Measurements from ENCODE around the gene CD28. TPM values are rescaled to one million over a fixed set of nuclear protein-coding genes. Genes with fewer than 3 reads are reported as not detected.

CD28 gene
- total RNA-seq, 2 experiments from 2014 or later, result 128 to 130 TPM

DNA sequence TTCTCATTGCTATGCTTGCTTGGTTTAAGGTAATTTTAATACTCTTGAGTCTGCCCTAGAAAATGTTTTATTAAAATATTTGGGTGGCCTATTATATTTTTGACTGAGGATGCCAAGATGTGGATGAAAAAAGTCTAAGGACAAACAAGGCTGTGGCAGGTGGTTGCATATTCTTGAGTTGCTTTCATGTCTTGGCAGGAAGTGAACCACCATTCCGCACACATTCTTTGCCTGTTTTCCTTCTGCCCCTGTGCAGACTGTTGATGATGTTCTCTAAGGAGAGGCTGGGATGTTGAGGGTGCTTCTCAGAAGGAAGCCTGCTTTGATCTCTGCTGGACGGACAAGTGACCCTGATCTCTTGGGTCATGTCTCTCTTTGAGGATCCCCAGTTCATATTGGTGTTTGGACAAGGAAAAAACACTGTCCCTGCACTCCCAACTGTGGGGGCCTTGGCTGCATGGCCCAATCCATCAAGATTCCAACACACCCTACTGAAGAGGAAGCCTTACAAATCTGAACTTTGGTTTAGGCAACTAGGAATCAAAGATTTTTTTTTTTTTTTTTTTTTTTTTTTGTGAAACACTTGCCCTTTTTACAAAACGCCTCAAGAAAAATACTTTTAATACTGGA is 45.0 kb upstream of the CD28 start:
- Mint-ChIP-seq H3K4me3 (no peak overlapping the region), H3K4me1 (ENCODE audit: low read depth) (peaks cover 29% of the 10 kb centered on the region), H3K27me3 (no peaks in the 10 kb centered on the region), H3K27ac (no peak overlapping the region), H3K9me3 (no peaks in the 10 kb centered on the region), H3K36me3 (ENCODE audit: low read depth) (no peaks in the 10 kb centered on the region)
- ATAC-seq (ENCODE audit: poor library complexity) (no peak), DNase-seq (no peak)
- H3K27me3 ChIP-seq (ENCODE audit: control insufficient read depth in 1 of 2, insufficient read depth in 2 of 2, low read length in 2 of 2), result no peaks in the 10 kb centered on the region
- H3K27ac ChIP-seq (ENCODE audit: low read depth in 1 of 2, low read length in 2 of 2), result no peak overlapping the region
- no peak overlapping the region for H3K4me3 ChIP-seq (ENCODE audit: low read length)
- peaks cover 9% of the 10 kb centered on the region for H3K4me1 ChIP-seq (ENCODE audit: insufficient read depth, low read length)
- no peaks in the 10 kb centered on the region for H3K9me3 ChIP-seq (ENCODE audit: control insufficient read depth in 1 of 2, insufficient read depth in 1 of 2, low read length in 2 of 2)
- CTCF ChIA-PET, result no interaction called here
- TF ChIP-seq, protein P1, sequence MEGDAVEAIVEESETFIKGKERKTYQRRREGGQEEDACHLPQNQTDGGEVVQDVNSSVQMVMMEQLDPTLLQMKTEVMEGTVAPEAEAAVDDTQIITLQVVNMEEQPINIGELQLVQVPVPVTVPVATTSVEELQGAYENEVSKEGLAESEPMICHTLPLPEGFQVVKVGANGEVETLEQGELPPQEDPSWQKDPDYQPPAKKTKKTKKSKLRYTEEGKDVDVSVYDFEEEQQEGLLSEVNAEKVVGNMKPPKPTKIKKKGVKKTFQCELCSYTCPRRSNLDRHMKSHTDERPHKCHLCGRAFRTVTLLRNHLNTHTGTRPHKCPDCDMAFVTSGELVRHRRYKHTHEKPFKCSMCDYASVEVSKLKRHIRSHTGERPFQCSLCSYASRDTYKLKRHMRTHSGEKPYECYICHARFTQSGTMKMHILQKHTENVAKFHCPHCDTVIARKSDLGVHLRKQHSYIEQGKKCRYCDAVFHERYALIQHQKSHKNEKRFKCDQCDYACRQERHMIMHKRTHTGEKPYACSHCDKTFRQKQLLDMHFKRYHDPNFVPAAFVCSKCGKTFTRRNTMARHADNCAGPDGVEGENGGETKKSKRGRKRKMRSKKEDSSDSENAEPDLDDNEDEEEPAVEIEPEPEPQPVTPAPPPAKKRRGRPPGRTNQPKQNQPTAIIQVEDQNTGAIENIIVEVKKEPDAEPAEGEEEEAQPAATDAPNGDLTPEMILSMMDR (IDR thresholded peaks at IDR 0.05), result no peak
- H3K36me3 ChIP-seq (ENCODE audit: insufficient read depth, low read length), result no peaks in the 10 kb centered on the region
- POLR2A ChIA-PET, result no interaction called here
- intact Hi-C loops (cut with DNase I, micrococcal nuclease), result no loop called here

DNA sequence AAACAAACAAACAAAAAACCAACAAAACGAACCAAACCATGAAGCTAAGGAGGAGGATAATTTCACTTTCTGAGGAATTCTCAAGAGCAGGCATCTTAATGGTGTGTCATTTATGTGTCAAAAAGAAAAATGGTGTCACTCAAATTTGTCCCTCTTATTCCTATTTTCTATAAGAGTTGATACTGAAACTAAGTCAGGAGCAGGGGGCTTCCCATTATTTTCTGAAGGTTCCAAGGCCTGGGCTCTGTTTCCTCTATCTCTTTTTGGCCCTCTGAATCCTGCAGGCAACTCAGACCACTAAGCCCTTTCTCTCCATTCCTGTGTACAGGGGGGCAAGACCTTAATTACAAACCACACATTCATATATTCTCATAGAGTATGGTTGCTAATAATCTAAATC is 44.0 kb upstream of the CD28 start:
- no peaks in the 10 kb centered on the region for H3K9me3 ChIP-seq (ENCODE audit: control insufficient read depth in 1 of 2, insufficient read depth in 1 of 2, low read length in 2 of 2)
- H3K4me1 ChIP-seq (ENCODE audit: insufficient read depth, low read length), result peaks cover 3% of the 10 kb centered on the region
- TF ChIP-seq, protein P1 (IDR thresholded peaks at IDR 0.05), result no peak
- Mint-ChIP-seq H3K4me3 (no peak overlapping the region), H3K36me3 (ENCODE audit: low read depth) (no peaks in the 10 kb centered on the region), H3K27ac (no peak overlapping the region), H3K27me3 (no peaks in the 10 kb centered on the region), H3K9me3 (no peaks in the 10 kb centered on the region), H3K4me1 (ENCODE audit: low read depth) (peaks cover 23% of the 10 kb centered on the region)
- ATAC-seq (ENCODE audit: poor library complexity), result no peak
- DNase-seq, result no peak
- intact Hi-C loops (cut with DNase I, micrococcal nuclease), result no loop called here
- H3K36me3 ChIP-seq (ENCODE audit: insufficient read depth, low read length), result no peaks in the 10 kb centered on the region
- no peak overlapping the region for H3K4me3 ChIP-seq (ENCODE audit: low read length)
- ChIA-PET POLR2A (no interaction called here), CTCF (no interaction called here)
- H3K27ac ChIP-seq (ENCODE audit: low read depth in 1 of 2, low read length in 2 of 2), result no peak overlapping the region
- H3K27me3 ChIP-seq (ENCODE audit: control insufficient read depth in 1 of 2, insufficient read depth in 2 of 2, low read length in 2 of 2), result no peaks in the 10 kb centered on the region

DNA sequence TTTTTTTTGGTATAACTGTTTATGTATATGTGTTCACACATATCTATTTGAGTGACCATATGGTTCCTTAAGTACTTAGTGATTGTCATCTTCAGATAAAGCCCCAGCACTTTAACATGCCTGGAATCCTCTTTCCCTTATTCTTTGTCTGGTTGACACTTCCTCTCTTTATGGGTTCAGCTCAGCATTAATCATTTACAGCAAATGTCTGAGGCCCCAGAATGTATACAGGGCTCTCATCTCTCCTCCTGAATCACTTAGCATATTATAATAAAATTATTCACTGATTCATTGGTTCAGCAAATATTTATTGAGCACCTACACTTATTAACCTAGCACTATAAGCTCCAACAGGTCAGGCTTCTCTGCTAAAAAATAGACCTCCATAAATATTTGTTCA is 43.5 kb upstream of the CD28 start:
- ChIA-PET CTCF (no interaction called here), POLR2A (no interaction called here)
- Mint-ChIP-seq H3K36me3 (ENCODE audit: low read depth) (no peaks in the 10 kb centered on the region), H3K4me3 (no peak overlapping the region), H3K27ac (no peak overlapping the region), H3K27me3 (no peaks in the 10 kb centered on the region), H3K4me1 (ENCODE audit: low read depth) (peaks cover 28% of the 10 kb centered on the region), H3K9me3 (no peaks in the 10 kb centered on the region)
- no peak overlapping the region for H3K27ac ChIP-seq (ENCODE audit: low read depth in 1 of 2, low read length in 2 of 2)
- H3K4me3 ChIP-seq (ENCODE audit: low read length), result no peak overlapping the region
- H3K27me3 ChIP-seq (ENCODE audit: control insufficient read depth in 1 of 2, insufficient read depth in 2 of 2, low read length in 2 of 2), result no peaks in the 10 kb centered on the region
- TF ChIP-seq, protein P1 (IDR thresholded peaks at IDR 0.05), result no peak
- DNase-seq (no peak), ATAC-seq (ENCODE audit: poor library complexity) (no peak)
- no peaks in the 10 kb centered on the region for H3K9me3 ChIP-seq (ENCODE audit: control insufficient read depth in 1 of 2, insufficient read depth in 1 of 2, low read length in 2 of 2)
- H3K36me3 ChIP-seq (ENCODE audit: insufficient read depth, low read length), result no peaks in the 10 kb centered on the region
- intact Hi-C loops (cut with DNase I, micrococcal nuclease), result no loop called here
- H3K4me1 ChIP-seq (ENCODE audit: insufficient read depth, low read length), result peaks cover 3% of the 10 kb centered on the region

All from CD4-positive, alpha-beta T cell (primary cell).